Measurements from ENCODE around the gene GATA1.

GRCh38 chrX:48782795-48783194, 3.6 kb upstream of the GATA1 start:
- no peak for TF ChIP-seq CTCF (IDR thresholded peaks at IDR 0.05)
- TF ChIP-seq POLR2A (IDR thresholded peaks at IDR 0.05): no peak
